MV-4-11 (cell line): ENCODE measurements around the gene SPAG4.
A peak's percentile ranks its signal among the peaks of the same experiment; 100 is the strongest.

Experiments
- DNase-seq: peaks from one replicate; lab custom pipeline; 2025; lab: John Stamatoyannopoulos, UW

Gene SPAG4

GRCh38 chr20:35615667-35616464 is at the start of gene SPAG4:
TSS of gene SPAG4 (plus strand) at chr20:35615829. CDS start at chr20:35616004, 175 bp downstream.
- peak; percentile 58 for DNase-seq

- DNase-seq: no peak
Measured at GRCh38 chr20:35568645-35569044, 47.0 kb upstream of the SPAG4 start.

- DNase-seq: no peak
Measured at GRCh38 chr20:35571555-35571954, 44.1 kb upstream of the SPAG4 start.

- no peak for DNase-seq
Measured at GRCh38 chr20:35572838-35573237, 42.8 kb upstream of the SPAG4 start.

GRCh38 chr20:35575958-35576357 is 39.7 kb upstream of the SPAG4 start:
- no peak for DNase-seq

GRCh38 chr20:35576816-35577215 is 38.8 kb upstream of the SPAG4 start:
- no peak for DNase-seq

- no peak for DNase-seq
Measured at GRCh38 chr20:35578469-35578868, 37.2 kb upstream of the SPAG4 start.

GRCh38 chr20:35579196-35579595 is 36.4 kb upstream of the SPAG4 start:
- no peak for DNase-seq

GRCh38 chr20:35582131-35582530 is 33.5 kb upstream of the SPAG4 start:
- DNase-seq: no peak

GRCh38 chr20:35582741-35583404 is 32.8 kb upstream of the SPAG4 start:
- no peak for DNase-seq

GRCh38 chr20:35583636-35584560 is 31.7 kb upstream of the SPAG4 start:
- DNase-seq: no peak

GRCh38 chr20:35586751-35587425 is 28.7 kb upstream of the SPAG4 start:
- DNase-seq: no peak

GRCh38 chr20:35587436-35587835 is 28.2 kb upstream of the SPAG4 start:
- DNase-seq: no peak

GRCh38 chr20:35588397-35588796 is 27.2 kb upstream of the SPAG4 start:
- no peak for DNase-seq

- DNase-seq: no peak
Measured at GRCh38 chr20:35592339-35592974, 23.2 kb upstream of the SPAG4 start.

- no peak for DNase-seq
Measured at GRCh38 chr20:35595456-35595855, 20.2 kb upstream of the SPAG4 start.

- no peak for DNase-seq
Measured at GRCh38 chr20:35595901-35596300, 19.7 kb upstream of the SPAG4 start.

GRCh38 chr20:35597186-35597585 is 18.4 kb upstream of the SPAG4 start:
- DNase-seq: no peak

GRCh38 chr20:35598476-35598875 is 17.2 kb upstream of the SPAG4 start:
- no peak for DNase-seq

- no peak for DNase-seq
Measured at GRCh38 chr20:35598899-35599775, 16.5 kb upstream of the SPAG4 start.
